Activated T-helper 2 cell treated with anti-CD3 and anti-CD28 coated beads, Interferon-gamma antibody, Interleukin-2, Interleukin-4, amounts not matched to agents 10 μg/mL and 5 μg/mL and 100 μg/mL, durations not matched to agents 14 hours and 24 hours and 36 hours (primary cell): ENCODE measurements around the gene DMPK. TPM values are rescaled to one million over a fixed set of nuclear protein-coding genes. Genes with fewer than 3 reads are reported as not detected.

Experiments used
- DNase-seq: peaks from one replicate; pipeline ENCODE4 v3.0.0; 2021; ENCODE audit warnings: low spot score
- H3K27ac Mint-ChIP-seq: one replicate; pipeline ENCODE4 v1.8.0; 2021; ENCODE audit warnings: mixed read lengths
- H3K27me3 Mint-ChIP-seq: one replicate; pipeline ENCODE4 v1.8.0; 2021; ENCODE audit warnings: low read depth, mixed read lengths
- H3K36me3 Mint-ChIP-seq: one replicate; pipeline ENCODE4 v1.8.0; 2021; ENCODE audit warnings: low read depth, mixed read lengths
- H3K4me1 Mint-ChIP-seq: one replicate; pipeline ENCODE4 v1.8.0; 2021; ENCODE audit warnings: low read depth, mixed read lengths
- H3K4me3 Mint-ChIP-seq: one replicate; pipeline ENCODE4 v1.8.0; 2021; ENCODE audit warnings: low read depth, mild to moderate bottlenecking, moderate library complexity, mixed read lengths
- H3K9me3 Mint-ChIP-seq: one replicate; pipeline ENCODE4 v1.8.0; 2021; ENCODE audit warnings: mixed read lengths
- intact Hi-C: fragments of 100-400 bp; cut with micrococcal nuclease; formaldehyde crosslinking; loops from one replicate; pipeline ENCODE4 v1.15.1; 2023
- total RNA-seq: library from RNA; stranded (reverse); gene quantifications from 2 replicates; pipeline ENCODE4 v1.2.3, GENCODE V29; 2022

Gene DMPK
- total RNA-seq, 1 donor from 2014 or later = 23.4 TPM

GRCh38 chr19:45790942-45791341 is 8.7 kb upstream of the DMPK start:
- Mint-ChIP-seq H3K4me3 (peak overlapping the region; percentile 87), H3K27ac (no peak overlapping the region)
- peak; percentile 55 for DNase-seq

GRCh38 chr19:45789035-45789786 is 6.9 kb upstream of the DMPK start:
- Mint-ChIP-seq H3K36me3 (peaks cover 56% of the 10 kb centered on the region), H3K27ac (no peak overlapping the region), H3K27me3 (peaks cover 20% of the 10 kb centered on the region), H3K9me3 (no peaks in the 10 kb centered on the region), H3K4me1 (peaks cover 27% of the 10 kb centered on the region), H3K4me3 (no peak overlapping the region)
- no peak for DNase-seq
- intact Hi-C loops = no loop called here

More at GRCh38 chr19:45790942-45791341, 8.7 kb upstream of the DMPK start:
- Mint-ChIP-seq H3K4me1 (peaks cover 27% of the 10 kb centered on the region), H3K9me3 (no peaks in the 10 kb centered on the region), H3K36me3 (peaks cover 56% of the 10 kb centered on the region), H3K27me3 (peaks cover 34% of the 10 kb centered on the region)
- intact Hi-C loops = no loop called here

GRCh38 chr19:45786533-45786894 is 4.2 kb upstream of the DMPK start:
- no peak overlapping the region for H3K27ac Mint-ChIP-seq
- no peak for DNase-seq
- H3K9me3 Mint-ChIP-seq = no peaks in the 10 kb centered on the region
- H3K4me1 Mint-ChIP-seq = peaks cover 11% of the 10 kb centered on the region
- peaks cover 51% of the 10 kb centered on the region for H3K36me3 Mint-ChIP-seq
- no peak overlapping the region for H3K4me3 Mint-ChIP-seq
- intact Hi-C loops = no loop called here
- peaks cover 13% of the 10 kb centered on the region for H3K27me3 Mint-ChIP-seq

- Mint-ChIP-seq H3K9me3 (no peaks in the 10 kb centered on the region), H3K36me3 (peaks cover 46% of the 10 kb centered on the region), H3K4me3 (no peak overlapping the region), H3K27ac (no peak overlapping the region), H3K27me3 (peaks cover 15% of the 10 kb centered on the region), H3K4me1 (peaks cover 5% of the 10 kb centered on the region)
- no peak for DNase-seq
- intact Hi-C loops = no loop called here
These were observed 3.7 kb upstream of the DMPK start for GRCh38 chr19:45785781-45786532.

GRCh38 chr19:45785097-45785496 is 2.8 kb upstream of the DMPK start:
- no peaks in the 10 kb centered on the region for H3K9me3 Mint-ChIP-seq
- H3K4me1 Mint-ChIP-seq = peaks cover 1% of the 10 kb centered on the region
- H3K27me3 Mint-ChIP-seq = peaks cover 19% of the 10 kb centered on the region
- intact Hi-C loops = no loop called here
- peaks cover 39% of the 10 kb centered on the region for H3K36me3 Mint-ChIP-seq
- no peak overlapping the region for H3K4me3 Mint-ChIP-seq
- DNase-seq = no peak
- H3K27ac Mint-ChIP-seq = no peak overlapping the region

GRCh38 chr19:45784096-45784495 is 1.8 kb upstream of the DMPK start:
- intact Hi-C loops = no loop called here
- H3K27ac Mint-ChIP-seq = no peak overlapping the region
- no peaks in the 10 kb centered on the region for H3K9me3 Mint-ChIP-seq
- peaks cover 5% of the 10 kb centered on the region for H3K4me1 Mint-ChIP-seq
- H3K27me3 Mint-ChIP-seq = peaks cover 23% of the 10 kb centered on the region
- H3K36me3 Mint-ChIP-seq = peaks cover 31% of the 10 kb centered on the region
- DNase-seq = no peak
- no peak overlapping the region for H3K4me3 Mint-ChIP-seq

- Mint-ChIP-seq H3K36me3 (peaks cover 23% of the 10 kb centered on the region), H3K27ac (no peak overlapping the region), H3K4me3 (no peak overlapping the region), H3K4me1 (peaks cover 7% of the 10 kb centered on the region), H3K27me3 (peaks cover 14% of the 10 kb centered on the region), H3K9me3 (no peaks in the 10 kb centered on the region)
- intact Hi-C loops = no loop called here
- DNase-seq = no peak
These were observed 813 bp upstream of the DMPK start for GRCh38 chr19:45782820-45783785.

- Mint-ChIP-seq H3K36me3 (peaks cover 14% of the 10 kb centered on the region), H3K4me3 (no peak overlapping the region), H3K9me3 (no peaks in the 10 kb centered on the region), H3K27ac (no peak overlapping the region), H3K4me1 (peaks cover 7% of the 10 kb centered on the region), H3K27me3 (peaks cover 15% of the 10 kb centered on the region)
- intact Hi-C loops = no loop called here
- DNase-seq = no peak
These were observed 802 bp downstream of the DMPK start for GRCh38 chr19:45781214-45782161.

- no peaks in the 10 kb centered on the region for H3K9me3 Mint-ChIP-seq
- peaks cover 7% of the 10 kb centered on the region for H3K4me1 Mint-ChIP-seq
- intact Hi-C loops = no loop called here
- peaks cover 15% of the 10 kb centered on the region for H3K27me3 Mint-ChIP-seq
- peaks cover 9% of the 10 kb centered on the region for H3K36me3 Mint-ChIP-seq
- H3K27ac Mint-ChIP-seq = no peak overlapping the region
- DNase-seq = no peak
- H3K4me3 Mint-ChIP-seq = no peak overlapping the region
These were observed 1.7 kb downstream of the DMPK start for GRCh38 chr19:45780448-45781213.

- Mint-ChIP-seq H3K36me3 (peaks cover 9% of the 10 kb centered on the region), H3K4me1 (peaks cover 7% of the 10 kb centered on the region), H3K4me3 (no peak overlapping the region), H3K9me3 (no peaks in the 10 kb centered on the region), H3K27me3 (peaks cover 15% of the 10 kb centered on the region), H3K27ac (no peak overlapping the region)
- no peak for DNase-seq
- intact Hi-C loops = no loop called here
These were observed 2.2 kb downstream of the DMPK start for GRCh38 chr19:45780146-45780447.
